SK-N-MC (cell line): ENCODE results near the gene NCAPD2.

ENCODE experiments used
- EZH2 ChIP-seq: fragments of 200-600 bp; sonication (generic); IDR thresholded peaks from one replicate; pipeline ENCODE4 v1.6.1; 2017; ENCODE audit warnings: antibody characterized with exemption
- FOXP2 ChIP-seq: optimal IDR thresholded peaks from 2 replicates; pipeline ENCODE3; 2011; ENCODE audit warnings: mild to moderate bottlenecking, moderate library complexity; ENCODE audit not compliant: insufficient read depth; ENCODE audit errors: extremely low read length, control extremely low read depth
- POLR2AphosphoS5 ChIP-seq: IDR thresholded peaks from 2 replicates; pipeline ENCODE4 v1.6.1; 2012; ENCODE audit warnings: mild to moderate bottlenecking, low read depth, low read length, borderline replicate concordance

DNA sequence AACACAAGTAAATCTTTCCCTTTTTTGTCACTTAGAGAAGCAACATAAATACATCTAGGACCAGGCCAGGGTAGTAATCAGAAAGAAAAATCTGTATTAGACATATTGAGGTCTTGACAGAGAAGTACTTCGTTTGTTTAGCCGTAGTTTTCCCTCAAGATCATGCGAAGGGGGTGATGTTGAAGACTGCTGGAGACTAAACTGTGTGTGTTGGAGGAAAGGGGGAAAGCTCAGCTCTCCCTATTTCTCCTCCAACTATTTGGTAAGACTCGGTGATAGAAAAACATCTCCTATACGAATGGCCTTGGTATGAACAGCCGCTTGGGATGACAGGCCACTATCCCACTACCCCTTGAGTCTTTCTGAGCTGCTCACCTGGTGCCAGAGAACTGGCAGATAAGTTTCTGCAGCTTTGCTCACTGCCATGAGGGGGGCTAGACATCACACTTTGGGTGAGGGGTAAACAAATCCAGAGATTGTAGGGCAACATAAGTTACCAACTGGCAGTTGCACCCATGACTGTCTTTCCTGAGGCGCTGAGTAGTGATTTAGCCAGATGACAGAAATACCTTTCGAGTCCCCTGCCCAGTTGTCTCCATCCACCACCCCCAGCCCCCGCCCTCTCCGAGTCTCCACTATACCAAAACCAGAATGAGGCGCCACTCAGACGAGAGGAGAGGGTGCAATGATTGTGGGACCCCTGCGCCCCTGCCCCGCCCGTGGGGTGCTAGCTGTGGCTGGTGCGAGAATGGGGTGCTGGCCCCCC is 24.1 kb upstream of the NCAPD2 start:
- TF ChIP-seq POLR2AphosphoS5 (no peak), EZH2 (no peak), FOXP2 (no peak)
